ENCODE measurements around the gene TGFBR3. TPM values are rescaled to one million over a fixed set of nuclear protein-coding genes. Genes with fewer than 3 reads are reported as not detected.

Gene TGFBR3
- total and polyA plus RNA-seq, 2 experiments from 2014 or later, result 16.2 to 26.5 TPM

DNA sequence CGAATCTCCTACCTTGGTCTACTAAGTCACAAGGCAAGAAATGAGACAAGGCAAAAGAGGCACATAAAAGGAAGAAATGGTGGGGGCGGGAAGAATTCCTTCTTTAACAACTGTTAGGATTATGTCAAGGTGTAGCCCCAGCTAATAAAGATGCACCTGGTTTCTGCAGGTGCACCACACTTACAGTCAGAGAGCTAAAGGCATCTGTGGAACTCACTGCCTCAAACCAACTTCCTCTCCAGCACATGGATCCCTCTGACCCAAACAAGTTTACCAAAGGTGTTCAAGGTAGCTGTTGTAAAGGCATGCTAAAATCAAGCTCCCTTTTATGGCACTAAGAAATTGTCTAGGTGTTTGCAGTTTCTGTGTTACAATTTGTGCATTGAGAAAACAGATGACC lies 38.1 kb downstream of the TGFBR3 start:
- Histone ChIP-seq H2AFZ (no peak overlapping the region), H3K9ac (no peak overlapping the region), H3F3A (ENCODE audit: insufficient read depth) (peaks cover 27% of the 10 kb centered on the region), H3K4me2 (ENCODE audit: unreplicated experiment) (no peak overlapping the region), H3K27me3 (replicated peaks; ENCODE audit: insufficient read depth) (no peaks in the 10 kb centered on the region), H3K27ac (no peak overlapping the region), H3K4me3 (no peak overlapping the region), H3K9me2 (ENCODE audit: insufficient read depth) (no peaks in the 10 kb centered on the region), H3K9me3 (ENCODE audit: low read depth) (no peaks in the 10 kb centered on the region), H3K79me2 (ENCODE audit: insufficient read depth) (peaks cover 88% of the 10 kb centered on the region), H4K20me1 (ENCODE audit: insufficient read depth) (0 out of 2 replicates have a peak, but pooled peaks cover 3% of the 10 kb centered on the region), H3K36me3 (ENCODE audit: low read depth) (no peaks in the 10 kb centered on the region), H3K4me1 (ENCODE audit: insufficient read depth) (peaks cover 38% of the 10 kb centered on the region)
- WGBS, 2 experiments (ENCODE audit: low coverage in 1 of 2, low lambda C conversion rate in 2 of 2, missing lambda C conversion rate in 2 of 2), result 83 to 84% methylated on average over 2 of the region's 2 CpGs
- in situ Hi-C loops (cut with MboI), result no loop called here
- no peak for DNase-seq
- TF ChIP-seq EZH2 (IDR thresholded peaks at IDR 0.05; ENCODE audit: insufficient read depth, poor library complexity, severe bottlenecking), result no peak
- no peak for TF ChIP-seq EZH2phosphoT487 (IDR thresholded peaks at IDR 0.05; ENCODE audit: insufficient read depth, low read depth)

DNA sequence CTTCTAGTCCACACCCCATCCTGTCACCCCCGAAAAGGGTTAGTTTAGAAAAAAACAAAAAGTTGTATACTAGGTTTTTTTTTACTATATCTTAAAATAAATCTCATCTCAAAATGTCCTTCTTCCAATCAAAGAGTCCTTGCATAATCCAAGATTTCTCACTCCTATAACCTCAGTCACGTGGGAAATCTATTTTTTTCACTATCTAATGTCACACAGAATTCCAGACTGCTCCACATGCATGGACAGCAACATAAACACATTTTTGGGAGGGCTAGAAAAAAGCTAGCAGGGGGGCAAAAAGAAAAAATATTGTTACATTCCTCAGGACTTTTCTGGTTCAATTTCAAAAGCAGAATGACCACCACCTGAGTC lies 39.3 kb downstream of the TGFBR3 start:
- TF ChIP-seq EZH2phosphoT487 (IDR thresholded peaks at IDR 0.05; ENCODE audit: insufficient read depth, low read depth) (no peak), EZH2 (IDR thresholded peaks at IDR 0.05; ENCODE audit: insufficient read depth, poor library complexity, severe bottlenecking) (no peak)
- peaks cover 88% of the 10 kb centered on the region for H3K79me2 ChIP-seq (ENCODE audit: insufficient read depth)
- in situ Hi-C loops (cut with MboI), result no loop called here

DNA sequence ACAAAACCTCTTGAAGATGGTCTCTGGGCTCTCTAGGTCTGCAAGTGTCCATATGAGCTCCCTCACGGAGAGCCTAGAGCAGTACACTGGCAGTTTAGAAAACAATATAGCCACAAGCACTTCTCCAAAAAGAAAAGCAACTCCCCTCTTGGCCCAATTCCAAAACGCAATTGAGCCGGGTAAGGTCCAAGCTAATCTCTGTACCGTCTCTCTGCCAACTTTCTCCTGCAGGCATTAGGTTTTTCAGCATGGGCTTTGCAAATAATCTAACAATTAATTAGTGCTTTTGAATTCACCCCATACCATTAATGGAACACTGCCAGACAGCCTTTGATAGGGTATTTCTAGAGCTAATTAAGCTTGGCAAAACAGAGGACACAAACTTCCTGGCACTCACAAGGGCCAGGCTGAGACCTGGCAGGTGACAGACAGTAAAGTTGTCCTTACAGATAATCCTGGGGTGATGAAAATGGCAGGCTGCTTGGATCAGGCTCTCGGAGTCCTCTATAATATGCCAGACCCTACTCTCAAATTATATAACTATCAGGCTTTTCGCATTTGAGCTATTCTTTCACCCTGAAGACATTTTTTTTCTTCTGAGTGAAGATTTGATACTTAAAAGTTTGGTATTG lies 39.8 kb downstream of the TGFBR3 start:
- Histone ChIP-seq H3K9ac (no peak overlapping the region), H3K79me2 (ENCODE audit: insufficient read depth) (peaks cover 89% of the 10 kb centered on the region), H3K27ac (no peak overlapping the region), H4K20me1 (ENCODE audit: insufficient read depth) (no peaks in the 10 kb centered on the region), H3F3A (ENCODE audit: insufficient read depth) (peaks cover 29% of the 10 kb centered on the region), H3K27me3 (replicated peaks; ENCODE audit: insufficient read depth) (no peaks in the 10 kb centered on the region), H3K4me1 (ENCODE audit: insufficient read depth) (peaks cover 30% of the 10 kb centered on the region), H2AFZ (no peak overlapping the region), H3K36me3 (ENCODE audit: low read depth) (no peaks in the 10 kb centered on the region), H3K4me3 (no peak overlapping the region), H3K4me2 (ENCODE audit: unreplicated experiment) (peak overlapping the region; percentile 56), H3K9me3 (ENCODE audit: low read depth) (no peaks in the 10 kb centered on the region), H3K9me2 (ENCODE audit: insufficient read depth) (no peaks in the 10 kb centered on the region)
- in situ Hi-C loops (cut with MboI), result no loop called here
- DNase-seq, result peak; percentile 22
- no peak for TF ChIP-seq EZH2 (IDR thresholded peaks at IDR 0.05; ENCODE audit: insufficient read depth, poor library complexity, severe bottlenecking)
- TF ChIP-seq EZH2phosphoT487 (IDR thresholded peaks at IDR 0.05; ENCODE audit: insufficient read depth, low read depth), result no peak
- 43 to 45% methylated on average over 6 of the region's 6 CpGs for WGBS, 2 experiments (ENCODE audit: low coverage in 1 of 2, low lambda C conversion rate in 2 of 2, missing lambda C conversion rate in 2 of 2)

More for the DNA sequence above, 39.3 kb downstream of the TGFBR3 start:
- 83% methylated on average over 2 of the region's 2 CpGs for WGBS, 2 experiments (ENCODE audit: low coverage in 1 of 2, low lambda C conversion rate in 2 of 2, missing lambda C conversion rate in 2 of 2)
- Histone ChIP-seq H3K27me3 (replicated peaks; ENCODE audit: insufficient read depth) (no peaks in the 10 kb centered on the region), H3K4me1 (ENCODE audit: insufficient read depth) (peaks cover 35% of the 10 kb centered on the region), H3K9me3 (ENCODE audit: low read depth) (no peaks in the 10 kb centered on the region), H3K9me2 (ENCODE audit: insufficient read depth) (no peaks in the 10 kb centered on the region), H3K27ac (no peak overlapping the region), H3K9ac (no peak overlapping the region), H3F3A (ENCODE audit: insufficient read depth) (peaks cover 29% of the 10 kb centered on the region), H2AFZ (no peak overlapping the region), H3K36me3 (ENCODE audit: low read depth) (no peaks in the 10 kb centered on the region), H3K4me3 (no peak overlapping the region), H3K4me2 (ENCODE audit: unreplicated experiment) (no peak overlapping the region), H4K20me1 (ENCODE audit: insufficient read depth) (0 out of 2 replicates have a peak, but pooled peaks cover under 1% of the 10 kb centered on the region)
- DNase-seq, result no peak

DNA sequence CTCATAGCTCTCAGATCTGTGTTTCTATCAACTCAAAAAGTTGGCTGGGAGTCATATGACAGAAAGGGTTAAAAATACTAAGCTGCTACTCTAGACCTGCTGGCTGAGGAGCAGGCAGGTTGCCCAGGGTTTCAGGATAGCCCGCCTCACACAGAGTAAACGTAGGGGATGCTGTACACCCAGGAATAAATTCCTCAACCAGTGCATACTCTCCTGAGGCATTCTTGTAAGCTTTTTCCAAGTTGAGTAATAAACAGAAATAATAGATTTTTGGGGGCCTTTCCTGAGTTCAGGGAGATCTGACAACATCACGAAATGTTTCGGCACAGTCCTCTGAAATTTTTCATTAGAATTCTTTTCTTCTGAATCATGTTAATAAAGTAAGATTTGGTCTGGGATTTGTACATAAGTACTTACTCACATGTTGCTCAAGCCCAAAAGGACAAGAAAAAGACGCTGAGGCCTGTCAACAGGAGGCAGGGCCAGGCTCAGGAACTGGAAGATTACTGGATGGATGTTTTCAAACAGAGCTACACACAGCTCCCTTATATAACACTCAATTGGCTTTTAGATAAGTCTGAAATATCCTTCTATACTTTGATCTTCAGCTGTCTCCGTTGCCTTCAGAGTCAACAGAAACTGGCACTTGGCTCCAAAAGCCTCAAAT lies 41.0 kb downstream of the TGFBR3 start:
- no peaks in the 10 kb centered on the region for H3K36me3 ChIP-seq (ENCODE audit: low read depth)
- H3K9ac ChIP-seq, result peak overlapping the region; percentile 37; the same call in 1 of the 2 replicates
- peak overlapping the region; percentile 56 for H3K4me2 ChIP-seq (ENCODE audit: unreplicated experiment)
- WGBS, 2 experiments (ENCODE audit: low coverage in 1 of 2, low lambda C conversion rate in 2 of 2, missing lambda C conversion rate in 2 of 2), result 1% methylated on average over 6 of the region's 6 CpGs
- TF ChIP-seq EZH2phosphoT487 (IDR thresholded peaks at IDR 0.05; ENCODE audit: insufficient read depth, low read depth) (peak; percentile 92), EZH2 (IDR thresholded peaks at IDR 0.05; ENCODE audit: insufficient read depth, poor library complexity, severe bottlenecking) (no peak)
- in situ Hi-C loops (cut with MboI), result no loop called here
- H3K27me3 ChIP-seq (replicated peaks; ENCODE audit: insufficient read depth), result no peaks in the 10 kb centered on the region
- H3F3A ChIP-seq (ENCODE audit: insufficient read depth), result peaks cover 29% of the 10 kb centered on the region
- H3K79me2 ChIP-seq (ENCODE audit: insufficient read depth), result peaks cover 88% of the 10 kb centered on the region
- DNase-seq, result peak; percentile 98
- no peaks in the 10 kb centered on the region for H3K9me3 ChIP-seq (ENCODE audit: low read depth)
- H3K4me1 ChIP-seq (ENCODE audit: insufficient read depth), result peaks cover 32% of the 10 kb centered on the region
- H3K27ac ChIP-seq, result peak overlapping the region; percentile 72
- H3K4me3 ChIP-seq, result peak overlapping the region; percentile 7; the same call in 1 of the 2 replicates
- no peak overlapping the region for H2AFZ ChIP-seq
- H4K20me1 ChIP-seq (ENCODE audit: insufficient read depth), result no peaks in the 10 kb centered on the region
- H3K9me2 ChIP-seq (ENCODE audit: insufficient read depth), result no peaks in the 10 kb centered on the region

All from GM23248 (cell line).